ENCODE results near the gene CHST8.

DNA sequence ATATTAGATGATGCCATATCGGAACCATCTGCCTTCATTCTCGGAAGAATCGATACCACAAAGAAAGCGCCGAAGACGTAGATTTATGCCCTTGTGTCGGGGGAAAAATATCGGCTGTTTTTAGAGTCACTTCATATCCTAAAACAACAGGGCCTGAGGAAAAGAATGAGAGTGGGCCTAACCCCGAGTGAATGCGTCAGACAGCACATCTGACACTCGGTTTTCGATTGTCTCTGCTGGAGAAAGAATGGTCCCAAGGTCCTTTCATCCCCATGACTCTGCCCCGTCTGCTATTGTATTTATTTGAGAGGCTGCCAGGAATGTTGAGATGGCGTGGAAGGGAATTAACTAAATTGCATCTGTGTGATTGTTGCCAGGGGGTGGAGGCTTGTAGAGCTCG is 46.1 kb downstream of the CHST8 start:
- TF ChIP-seq EZH2 (IDR thresholded peaks at IDR 0.05) (no peak), POLR2AphosphoS5 (IDR thresholded peaks at IDR 0.05; ENCODE audit: borderline replicate concordance, low read depth, low read length) (no peak), FOXP2 (optimal IDR thresholded peaks at IDR 0.05; ENCODE audit: control extremely low read depth, extremely low read length, insufficient read depth) (no peak)
